Testis (tissue), 3 donors: ENCODE results near the gene PRM3. TPM values are rescaled to one million over a fixed set of nuclear protein-coding genes. Genes with fewer than 3 reads are reported as not detected.

Experiments used
- DNase-seq: peaks from one replicate; pipeline ENCODE4 v3.0.0-alpha.2; 2019
- H3K27ac ChIP-seq, 2 donors: fragments of 200-600 bp; sonication (generic); one replicate each; pipeline ENCODE4 v1.5.1; 2019
- H3K27me3 ChIP-seq: fragments of 200-600 bp; sonication (generic); one replicate; pipeline ENCODE4 v1.5.1; 2019
- H3K36me3 ChIP-seq: fragments of 200-600 bp; sonication (generic); one replicate; pipeline ENCODE4 v1.5.1; 2017; ENCODE audit warnings: low read depth; ENCODE audit errors: missing control alignments
- H3K4me1 ChIP-seq: fragments of 200-600 bp; sonication (generic); one replicate; pipeline ENCODE4 v1.5.1; 2019
- H3K4me3 ChIP-seq, 2 donors: fragments of 200-600 bp; sonication (generic); one replicate each; pipeline ENCODE4 v1.5.1; 2017 to 2019
- H3K9me3 ChIP-seq: fragments of 200-600 bp; sonication (generic); one replicate; pipeline ENCODE4 v1.5.1; 2017
- CTCF ChIP-seq, 3 experiments: fragments of 450-650 bp in 2 of 3; fragments of 200-600 bp in 1 of 3; sonication (generic) in 1 of 3; IDR thresholded peaks; one replicate each; pipeline ENCODE4 v1.5.1; 2016 to 2019; ENCODE audit warnings: antibody characterized with exemption in 3 of 3, mild to moderate bottlenecking in 2 of 3, moderate library complexity in 1 of 3
- POLR2A ChIP-seq: fragments of 450-650 bp; IDR thresholded peaks from one replicate; pipeline ENCODE4 v1.6.1; 2017; ENCODE audit warnings: antibody characterized with exemption, mild to moderate bottlenecking, moderate library complexity
- WGBS, 2 donors: methylation state at CpG; one replicate each; pipeline ENCODE4 v1.1.5; 2018; 5-methylcytosine and 5-hydroxymethylcytosine counted together
- intact Hi-C: fragments of 100-400 bp; cut with DNase I; formaldehyde crosslinking; loops from one replicate; pipeline ENCODE4 v1.15.1; 2023; ENCODE audit warnings: low total_unique reads
- polyA plus RNA-seq: library from polyadenylated mRNA; stranded (reverse); fragments of 350-450 nt; fragmentation: Illumina TruSeq; extraction: RNeasy Lipid Tissue Mini Kit (QIAGEN cat#74804); gene quantifications from one replicate; pipeline ENCODE4 v1.2.3, GENCODE V29; 2014; ENCODE audit warnings: low read depth, low replicate concordance; ENCODE audit not compliant: insufficient read depth
- total RNA-seq, 2 donors: library from RNA; depleted of rRNA; stranded (reverse); fragments of >200 nt; gene quantifications; one replicate each; pipeline ENCODE4 v1.2.3, GENCODE V29; 2016

The PRM3 gene
- total and polyA plus RNA-seq, 3 donors from 2014 or later, result 51.1 to 383 (median 109) TPM

DNA sequence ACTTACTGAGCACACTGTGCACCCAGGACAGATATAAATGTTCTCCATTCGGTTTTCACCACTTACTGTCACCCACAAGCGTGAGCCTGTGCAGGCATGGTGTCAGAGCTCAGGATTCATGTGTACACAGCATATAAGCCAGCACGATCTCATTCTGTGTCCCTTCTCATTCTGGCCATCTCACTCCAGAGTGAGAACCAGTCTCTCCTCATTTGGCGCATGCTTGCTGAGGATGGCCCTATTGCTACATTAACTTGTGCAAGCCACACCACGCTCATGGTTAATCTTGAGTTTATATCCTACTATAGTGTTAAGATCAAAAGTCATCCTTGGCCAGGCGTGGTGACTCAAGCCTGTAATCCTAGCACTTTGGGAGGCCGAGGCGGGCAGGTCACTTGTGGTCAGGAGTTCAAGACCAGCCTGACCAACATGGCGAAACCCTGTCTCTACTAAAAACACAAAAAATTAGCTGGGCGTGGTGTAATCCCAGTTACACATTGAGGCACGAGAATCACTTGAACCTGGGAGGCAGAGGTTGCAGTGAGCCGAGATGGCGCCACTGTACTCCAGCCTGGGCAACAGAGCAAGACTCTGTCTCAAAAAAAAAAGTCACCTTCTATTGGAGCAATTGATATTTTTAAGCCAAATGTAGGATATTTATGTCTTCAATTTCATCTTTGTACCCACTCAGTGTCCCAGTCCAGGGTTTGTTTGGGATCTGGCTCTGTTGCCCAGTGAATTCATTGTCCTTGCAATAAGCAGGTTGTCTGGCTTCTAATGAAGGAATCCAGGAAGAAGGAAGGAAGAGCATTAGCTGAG lies 38.3 kb downstream of the PRM3 start:
- intact Hi-C loops, result no loop called here
- TF ChIP-seq POLR2A (no peak), CTCF (IDR thresholded peaks at IDR 0.05) (no peak)
- Histone ChIP-seq H3K9me3 (no peaks in the 10 kb centered on the region), H3K4me1 (peaks cover 9% of the 10 kb centered on the region), H3K27ac (no peak overlapping the region), H3K36me3 (no peaks in the 10 kb centered on the region), H3K4me3 (no peak overlapping the region), H3K27me3 (no peaks in the 10 kb centered on the region)
- WGBS, 2 donors, result 93 to 94% methylated on average over 13 of the region's 13 CpGs
- DNase-seq, result no peak

- no peak overlapping the region for H3K27ac ChIP-seq
- DNase-seq, result no peak
- H3K4me3 ChIP-seq, result no peak overlapping the region
- WGBS, 2 donors, result 74 to 90% methylated on average over 8 of the region's 8 CpGs
- peaks cover 9% of the 10 kb centered on the region for H3K4me1 ChIP-seq
- no peaks in the 10 kb centered on the region for H3K36me3 ChIP-seq
- TF ChIP-seq POLR2A, result no peak
- TF ChIP-seq CTCF (IDR thresholded peaks at IDR 0.05), result no peak
- intact Hi-C loops, result no loop called here
- H3K9me3 ChIP-seq, result no peaks in the 10 kb centered on the region
- H3K27me3 ChIP-seq, result no peaks in the 10 kb centered on the region
These were observed 39.6 kb downstream of the PRM3 start for GRCh38 chr16:11233727-11234376.

- Histone ChIP-seq H3K4me1 (peaks cover 7% of the 10 kb centered on the region), H3K9me3 (no peaks in the 10 kb centered on the region), H3K27me3 (no peaks in the 10 kb centered on the region), H3K36me3 (no peaks in the 10 kb centered on the region), H3K27ac (no peak overlapping the region), H3K4me3 (no peak overlapping the region)
- TF ChIP-seq CTCF (IDR thresholded peaks at IDR 0.05) (no peak), POLR2A (no peak)
- DNase-seq, result no peak
- intact Hi-C loops, result no loop called here
- WGBS, 2 donors, result 46 to 62% methylated on average over 32 to 35 of the region's 35 CpGs
These were observed 40.3 kb downstream of the PRM3 start for GRCh38 chr16:11232852-11233726.

GRCh38 chr16:11232302-11232851 lies 41.1 kb downstream of the PRM3 start:
- H3K27ac ChIP-seq, result no peak overlapping the region
- WGBS, 2 donors, result 75 to 83% methylated on average over 2 of the region's 3 CpGs

More at GRCh38 chr16:11232302-11232851, 41.1 kb downstream of the PRM3 start:
- intact Hi-C loops, result no loop called here
- Histone ChIP-seq H3K36me3 (no peaks in the 10 kb centered on the region), H3K4me1 (peaks cover 3% of the 10 kb centered on the region), H3K4me3 (no peak overlapping the region), H3K9me3 (no peaks in the 10 kb centered on the region), H3K27me3 (no peaks in the 10 kb centered on the region)
- TF ChIP-seq CTCF (IDR thresholded peaks at IDR 0.05) (no peak), POLR2A (no peak)
- no peak for DNase-seq
